Fibroblast of skin of right biceps (primary cell): ENCODE results near the gene THUMPD2.
"Not testable (repeated sequence)": the region's sequence is repeated elsewhere in the genome, so short reads cannot be mapped to it uniquely, and the experiment has no call there.

Experiments used
- DNase-seq: peaks from one replicate; pipeline ENCODE4 v3.0.0-alpha.2; 2013

THUMPD2 gene

GRCh38 chr2:39778775-39779340, at the start of gene THUMPD2:
Gene THUMPD2, minus strand, starts transcription at chr2:39779258. Its CDS starts 19 bp downstream, at chr2:39779239.
- peak; percentile 81 for DNase-seq

- DNase-seq: no peak
These were observed 42.8 kb upstream of the THUMPD2 start for GRCh38 chr2:39821871-39822270.

- DNase-seq: no peak
These were observed 37.8 kb upstream of the THUMPD2 start for GRCh38 chr2:39816845-39817244.

- DNase-seq: no peak
These were observed 37.4 kb upstream of the THUMPD2 start for GRCh38 chr2:39816428-39816827.

- peak; percentile 9 for DNase-seq
These were observed 27.0 kb upstream of the THUMPD2 start for GRCh38 chr2:39805936-39806608.

GRCh38 chr2:39803839-39804238, 24.8 kb upstream of the THUMPD2 start:
- DNase-seq: no peak

- DNase-seq: no peak
These were observed 21.7 kb upstream of the THUMPD2 start for GRCh38 chr2:39800752-39801151.

GRCh38 chr2:39796134-39796533, 17.1 kb upstream of the THUMPD2 start:
- DNase-seq: no peak

GRCh38 chr2:39790216-39790818, 11.3 kb upstream of the THUMPD2 start:
- DNase-seq: not testable (repeated sequence)

- no peak for DNase-seq
These were observed 8.9 kb upstream of the THUMPD2 start for GRCh38 chr2:39787950-39788349.

- no peak for DNase-seq
These were observed 7.9 kb upstream of the THUMPD2 start for GRCh38 chr2:39786761-39787522.

GRCh38 chr2:39782591-39782990, 3.5 kb upstream of the THUMPD2 start:
- DNase-seq: no peak

GRCh38 chr2:39781697-39782096, 2.6 kb upstream of the THUMPD2 start:
- DNase-seq: no peak

GRCh38 chr2:39780825-39781600, 2.0 kb upstream of the THUMPD2 start:
- DNase-seq: peak; percentile 46

GRCh38 chr2:39779927-39780326, 869 bp upstream of the THUMPD2 start:
- DNase-seq: no peak

GRCh38 chr2:39779341-39779851, 338 bp upstream of the THUMPD2 start:
- no peak for DNase-seq

GRCh38 chr2:39778233-39778632, 825 bp downstream of the THUMPD2 start:
- DNase-seq: no peak

- DNase-seq: no peak
These were observed 6.3 kb downstream of the THUMPD2 start for GRCh38 chr2:39772812-39773152.

GRCh38 chr2:39772086-39772811, 6.8 kb downstream of the THUMPD2 start:
- peak; percentile 80 for DNase-seq

GRCh38 chr2:39762448-39762847, 16.6 kb downstream of the THUMPD2 start:
- no peak for DNase-seq

GRCh38 chr2:39757156-39757555, 21.9 kb downstream of the THUMPD2 start:
- no peak for DNase-seq

GRCh38 chr2:39755466-39755865, 23.6 kb downstream of the THUMPD2 start:
- peak; percentile 29 for DNase-seq
